HUES48 (cell line): ENCODE measurements around the gene NDUFS3.

Source experiments
- H3K27ac ChIP-seq: one replicate; pipeline ENCODE4 v1.7.0; 2013; ENCODE audit warnings: low read depth, low read length, inconsistent platforms
- H3K27me3 ChIP-seq: 2 replicates; pipeline ENCODE4 v1.6.1; 2013; ENCODE audit warnings: mild to moderate bottlenecking, low read length; ENCODE audit not compliant: control insufficient read depth, insufficient read depth
- H3K36me3 ChIP-seq: 2 replicates; pipeline ENCODE4 v1.6.1; 2013; ENCODE audit warnings: low read length; ENCODE audit not compliant: control insufficient read depth, insufficient read depth
- H3K4me1 ChIP-seq: 2 replicates; pipeline ENCODE4 v1.6.1; 2013; ENCODE audit warnings: mild to moderate bottlenecking, low read length; ENCODE audit not compliant: control insufficient read depth, insufficient read depth
- H3K4me3 ChIP-seq: 2 replicates; pipeline ENCODE4 v1.5.1; 2013; ENCODE audit warnings: mild to moderate bottlenecking, low read depth, low read length
- H3K9ac ChIP-seq: 2 replicates; pipeline ENCODE4 v1.6.1; 2013; ENCODE audit warnings: mild to moderate bottlenecking, low read depth, low read length, moderate library complexity
- H3K9me3 ChIP-seq: 2 replicates; pipeline ENCODE4 v1.6.1; 2013; ENCODE audit warnings: low read length; ENCODE audit not compliant: control insufficient read depth, insufficient read depth

Gene NDUFS3

DNA sequence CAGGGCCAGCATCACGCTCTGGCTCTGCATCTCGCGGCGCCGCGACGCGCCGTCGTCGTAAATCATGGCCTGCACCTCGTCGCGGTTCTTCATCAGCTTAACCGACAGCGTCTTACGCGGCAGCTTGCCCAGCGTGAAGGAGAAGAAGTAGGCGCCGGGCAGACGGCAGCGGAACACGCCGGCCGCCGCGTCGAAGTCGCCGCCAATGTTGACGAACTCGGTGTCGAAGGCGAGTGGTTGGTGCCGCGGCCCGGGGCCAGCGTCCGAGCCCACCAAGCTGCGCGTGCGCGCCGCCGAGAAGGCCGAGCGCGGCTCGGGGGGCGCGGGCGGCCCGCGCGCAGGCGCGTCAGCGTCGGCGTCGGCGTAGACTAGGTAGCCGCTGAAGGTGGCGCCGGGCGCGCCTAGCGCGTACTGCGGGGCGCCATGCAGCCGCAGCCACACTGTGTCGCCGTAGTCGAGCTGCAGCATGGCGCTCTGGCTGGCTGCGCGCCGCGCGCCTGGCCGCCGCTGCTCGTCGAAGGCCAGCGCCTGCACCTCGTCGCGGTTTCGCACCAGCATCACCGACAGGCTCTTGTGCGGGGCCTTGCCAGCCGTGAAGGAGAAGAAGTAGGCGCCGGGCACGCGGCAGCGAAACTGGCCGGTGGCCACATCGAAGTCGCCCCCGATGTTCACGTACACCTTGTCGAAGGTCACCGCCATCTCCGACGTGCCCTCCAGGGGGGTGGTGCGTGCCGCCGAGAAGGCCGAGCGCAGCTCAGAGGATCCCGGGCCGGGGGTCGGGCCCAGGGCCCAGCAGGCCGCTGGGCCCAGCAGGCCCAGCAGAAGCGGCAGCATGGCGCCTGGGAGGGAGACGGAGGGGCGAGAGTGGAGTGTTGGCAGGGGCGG, 11.3 kb downstream of the NDUFS3 start:
- H3K4me3 ChIP-seq, result peak overlapping the region; percentile 46
- peak overlapping the region; percentile 45; the same call in 1 of the 2 replicates for H3K9ac ChIP-seq

DNA sequence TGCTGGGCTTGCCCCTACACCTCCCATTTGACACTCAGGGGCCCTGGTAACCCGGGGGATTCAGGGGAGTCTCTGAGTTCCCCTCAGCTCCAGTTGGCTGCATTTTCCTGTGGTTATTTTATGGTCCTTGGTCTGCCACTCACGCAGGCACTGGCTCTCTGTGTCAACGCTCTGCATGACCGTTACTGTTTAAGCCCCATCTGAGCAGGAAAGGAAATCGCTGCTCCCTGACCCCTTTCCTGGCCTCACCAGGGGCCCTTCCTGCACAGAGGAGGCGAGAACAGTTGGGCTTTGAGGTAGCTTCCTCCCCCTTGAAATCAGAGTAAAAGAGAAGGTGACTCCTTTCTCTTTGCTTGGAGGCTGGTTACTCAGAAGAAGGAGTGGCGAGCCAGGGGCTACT, 12.9 kb downstream of the NDUFS3 start:
- Histone ChIP-seq H3K9me3 (no peaks in the 10 kb centered on the region), H3K27me3 (peaks cover 49% of the 10 kb centered on the region), H3K9ac (no peak overlapping the region), H3K36me3 (no peaks in the 10 kb centered on the region), H3K4me3 (no peak overlapping the region), H3K4me1 (peaks cover 8% of the 10 kb centered on the region; the same call in 1 of the 2 replicates), H3K27ac (no peak overlapping the region)

More for the DNA sequence above, 11.3 kb downstream of the NDUFS3 start:
- Histone ChIP-seq H3K9me3 (no peaks in the 10 kb centered on the region), H3K36me3 (peaks cover under 1% of the 10 kb centered on the region; the same call in 1 of the 2 replicates), H3K4me1 (peaks cover 8% of the 10 kb centered on the region; the same call in 1 of the 2 replicates), H3K27ac (no peak overlapping the region), H3K27me3 (peaks cover 40% of the 10 kb centered on the region)

DNA sequence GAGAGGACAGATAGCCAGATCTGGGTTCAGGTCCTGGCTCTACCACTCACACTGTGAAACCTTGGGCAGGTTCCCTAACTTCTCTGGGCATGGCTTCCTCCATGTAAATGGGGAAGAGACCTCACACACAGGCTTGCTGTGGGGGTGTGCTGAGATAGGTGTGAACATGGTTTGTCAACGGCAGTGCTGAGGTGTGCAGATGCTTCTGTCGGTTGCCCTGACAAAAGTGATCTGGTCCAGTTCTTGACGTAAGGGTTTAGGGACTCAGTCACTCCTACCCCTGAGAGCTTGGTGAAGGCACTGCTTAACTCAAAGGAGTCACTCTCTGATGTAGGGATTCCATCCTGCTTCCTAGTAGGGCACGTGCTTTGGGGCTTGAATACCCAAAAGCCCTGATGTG, 13.4 kb downstream of the NDUFS3 start:
- peaks cover 8% of the 10 kb centered on the region; the same call in 1 of the 2 replicates for H3K4me1 ChIP-seq
- H3K9ac ChIP-seq, result no peak overlapping the region
- H3K4me3 ChIP-seq, result no peak overlapping the region
- no peak overlapping the region for H3K27ac ChIP-seq
- no peaks in the 10 kb centered on the region for H3K36me3 ChIP-seq
- no peaks in the 10 kb centered on the region for H3K9me3 ChIP-seq
- H3K27me3 ChIP-seq, result peaks cover 49% of the 10 kb centered on the region

- Histone ChIP-seq H3K9me3 (no peaks in the 10 kb centered on the region), H3K27ac (no peak overlapping the region), H3K9ac (no peak overlapping the region), H3K36me3 (no peaks in the 10 kb centered on the region), H3K27me3 (peaks cover 49% of the 10 kb centered on the region), H3K4me3 (peak overlapping the region; percentile 77), H3K4me1 (peaks cover 8% of the 10 kb centered on the region; the same call in 1 of the 2 replicates)
Observed at GRCh38 chr11:47592970-47593369, 14.1 kb downstream of the NDUFS3 start.

DNA sequence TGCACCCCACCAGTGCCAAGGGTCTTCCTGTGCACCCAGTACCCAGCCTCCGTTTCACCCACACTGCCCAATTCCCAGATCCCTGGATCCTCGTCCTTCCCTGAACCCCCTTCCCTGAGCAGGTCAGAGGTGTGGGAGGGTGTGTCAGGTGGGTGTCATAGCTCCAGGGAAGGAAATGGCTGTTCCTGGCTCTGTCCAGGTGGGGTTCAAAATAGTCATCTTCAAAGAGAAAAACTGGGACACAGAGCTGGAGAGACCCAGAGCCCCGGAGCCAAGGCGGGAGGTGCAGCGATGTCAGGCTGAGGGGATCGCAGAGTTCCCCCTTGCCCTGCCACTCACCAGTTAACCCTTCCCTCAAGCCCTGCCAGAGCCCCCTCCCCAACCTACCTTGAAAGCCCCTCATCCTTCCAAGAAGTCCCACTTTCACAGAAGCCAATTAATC, 14.6 kb downstream of the NDUFS3 start:
- Histone ChIP-seq H3K27ac (no peak overlapping the region), H3K9me3 (no peaks in the 10 kb centered on the region), H3K36me3 (no peaks in the 10 kb centered on the region), H3K27me3 (peaks cover 49% of the 10 kb centered on the region), H3K9ac (no peak overlapping the region), H3K4me1 (peaks cover 8% of the 10 kb centered on the region; the same call in 1 of the 2 replicates), H3K4me3 (peak overlapping the region; percentile 77)

DNA sequence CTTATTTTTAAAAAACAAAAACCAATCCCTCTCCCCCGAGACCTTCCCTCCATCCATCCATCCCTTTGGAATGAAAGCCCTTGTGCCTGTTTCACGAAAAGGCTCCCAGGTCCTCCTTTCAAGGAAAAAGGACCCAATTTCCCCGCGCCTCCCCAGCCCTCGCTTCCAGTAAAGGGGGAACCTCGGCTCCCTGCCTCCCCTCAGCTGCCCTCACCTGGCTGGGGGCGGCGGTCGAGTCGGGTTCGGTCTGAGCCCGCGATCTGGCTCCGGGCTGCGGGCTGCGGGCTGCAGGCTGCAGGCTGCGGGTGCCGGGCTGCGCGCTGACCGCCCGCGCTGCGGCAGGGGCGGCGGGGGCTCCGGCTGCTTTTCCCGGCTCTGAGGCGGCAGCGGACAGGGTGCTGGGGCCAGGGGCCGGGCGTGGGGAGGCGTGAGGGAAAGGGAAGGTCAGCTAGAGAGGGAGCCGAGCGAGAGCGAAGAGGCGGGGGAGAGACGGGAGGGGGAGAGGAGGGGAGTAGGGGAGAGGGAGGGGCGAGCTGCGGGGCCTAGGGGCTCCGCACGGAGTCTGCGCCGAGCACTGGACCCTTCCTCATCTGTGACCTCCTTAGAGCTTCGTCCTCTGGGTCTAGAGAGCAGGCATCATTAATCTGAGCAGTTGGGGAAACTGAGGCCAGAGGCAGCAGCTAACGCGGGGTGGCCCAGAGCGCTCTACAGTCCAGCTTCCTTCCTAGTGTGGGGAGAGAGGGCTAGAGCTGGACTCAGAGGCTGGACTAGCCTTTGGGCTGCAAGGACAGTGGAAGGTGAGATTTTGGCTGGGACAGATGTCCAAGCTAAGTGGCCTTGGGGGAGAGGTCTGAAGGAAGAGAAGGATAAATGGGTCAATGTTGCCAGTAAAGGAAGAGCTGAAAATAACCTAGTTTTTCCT, 15.3 kb downstream of the NDUFS3 start, which contains the start of gene C1QTNF4:
Gene C1QTNF4, minus strand, starts transcription at position 478 of the 922 bp plus-strand sequence. CDS start 3,601 bp downstream, outside the sequence.
- no peaks in the 10 kb centered on the region for H3K9me3 ChIP-seq
- H3K9ac ChIP-seq, result no peak within 1 kb of the TSS
- H3K27ac ChIP-seq, result no peak within 1 kb of the TSS
- H3K4me3 ChIP-seq, result peak within 1 kb of the TSS; percentile 77
- peaks cover 49% of the 10 kb centered on the region for H3K27me3 ChIP-seq
- H3K4me1 ChIP-seq, result peaks cover 10% of the 10 kb centered on the region; the same call in 1 of the 2 replicates
- H3K36me3 ChIP-seq, result no peaks in the 10 kb centered on the region

- Histone ChIP-seq H3K4me3 (no peak overlapping the region), H3K27me3 (peaks cover 49% of the 10 kb centered on the region), H3K4me1 (peaks cover 17% of the 10 kb centered on the region; the same call in 1 of the 2 replicates)
Observed at GRCh38 chr11:47595029-47595428, 16.2 kb downstream of the NDUFS3 start.

GRCh38 chr11:47595967-47596366, 17.1 kb downstream of the NDUFS3 start:
- Histone ChIP-seq H3K36me3 (no peaks in the 10 kb centered on the region), H3K9ac (no peak overlapping the region), H3K27ac (no peak overlapping the region), H3K4me3 (no peak overlapping the region), H3K9me3 (no peaks in the 10 kb centered on the region), H3K27me3 (peaks cover 46% of the 10 kb centered on the region), H3K4me1 (peaks cover 17% of the 10 kb centered on the region; the same call in 1 of the 2 replicates)

More at GRCh38 chr11:47595029-47595428, 16.2 kb downstream of the NDUFS3 start:
- Histone ChIP-seq H3K9ac (no peak overlapping the region), H3K36me3 (no peaks in the 10 kb centered on the region), H3K9me3 (no peaks in the 10 kb centered on the region), H3K27ac (no peak overlapping the region)

DNA sequence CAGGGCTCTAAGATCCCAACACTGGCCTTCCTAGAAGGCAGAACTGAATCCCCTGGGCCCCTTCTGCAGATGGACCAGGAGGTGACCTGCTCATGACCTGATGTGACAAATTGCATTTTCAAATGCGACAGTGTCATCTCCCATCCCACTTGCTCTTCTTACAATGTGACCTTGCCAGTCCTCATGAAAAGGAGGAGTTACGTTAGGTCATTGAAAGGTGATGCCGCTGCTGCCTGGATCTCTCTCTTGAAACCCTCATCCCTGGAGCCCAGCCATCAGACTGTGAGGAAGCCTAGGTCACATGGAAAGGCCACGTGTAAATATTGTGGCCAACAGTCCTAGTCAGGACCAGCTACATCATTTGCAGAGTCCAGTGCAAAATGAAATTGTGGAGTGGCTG, 21.0 kb downstream of the NDUFS3 start:
- no peak overlapping the region for H3K27ac ChIP-seq
- H3K4me3 ChIP-seq, result no peak overlapping the region
- H3K27me3 ChIP-seq, result peaks cover 13% of the 10 kb centered on the region
- H3K4me1 ChIP-seq, result peaks cover 9% of the 10 kb centered on the region; the same call in 1 of the 2 replicates
- H3K9ac ChIP-seq, result no peak overlapping the region
- no peaks in the 10 kb centered on the region for H3K9me3 ChIP-seq
- no peaks in the 10 kb centered on the region for H3K36me3 ChIP-seq

GRCh38 chr11:47603295-47603694, 24.4 kb downstream of the NDUFS3 start:
- H3K9ac ChIP-seq, result no peak overlapping the region
- H3K36me3 ChIP-seq, result no peaks in the 10 kb centered on the region
- peaks cover 9% of the 10 kb centered on the region; the same call in 1 of the 2 replicates for H3K4me1 ChIP-seq
- H3K27me3 ChIP-seq, result no peaks in the 10 kb centered on the region
- H3K27ac ChIP-seq, result no peak overlapping the region
- H3K4me3 ChIP-seq, result no peak overlapping the region
- no peaks in the 10 kb centered on the region for H3K9me3 ChIP-seq
